ES-I3 (cell line): ENCODE data around the gene SORCS3.

Experiments
- H3K36me3 ChIP-seq: 2 replicates; pipeline ENCODE4 v1.6.1; 2013; ENCODE audit warnings: mild to moderate bottlenecking, low read length, control low read depth, moderate library complexity; ENCODE audit not compliant: insufficient read depth
- H3K4me1 ChIP-seq: 2 replicates; pipeline ENCODE4 v1.6.1; 2013; ENCODE audit warnings: mild to moderate bottlenecking, control low read depth, low read length; ENCODE audit not compliant: insufficient read depth
- H3K9ac ChIP-seq: 2 replicates; pipeline ENCODE4 v1.6.1; 2013; ENCODE audit warnings: low read depth, mild to moderate bottlenecking, low read length, moderate library complexity
- H3K9me3 ChIP-seq: 2 replicates; pipeline ENCODE4 v1.6.1; 2013; ENCODE audit warnings: mild to moderate bottlenecking, low read length, moderate library complexity; ENCODE audit not compliant: control insufficient read depth, insufficient read depth

Gene SORCS3

GRCh38 chr10:105121743-105122142, 480.7 kb downstream of the SORCS3 start:
- Histone ChIP-seq H3K9ac (no peak overlapping the region), H3K9me3 (peaks cover 2% of the 10 kb centered on the region), H3K4me1 (no peaks in the 10 kb centered on the region), H3K36me3 (no peaks in the 10 kb centered on the region)

GRCh38 chr10:105128111-105128510, 487.0 kb downstream of the SORCS3 start:
- Histone ChIP-seq H3K9me3 (no peaks in the 10 kb centered on the region), H3K36me3 (no peaks in the 10 kb centered on the region), H3K4me1 (no peaks in the 10 kb centered on the region), H3K9ac (no peak overlapping the region)

GRCh38 chr10:105138358-105138757, 497.3 kb downstream of the SORCS3 start:
- Histone ChIP-seq H3K36me3 (no peaks in the 10 kb centered on the region), H3K9me3 (no peaks in the 10 kb centered on the region), H3K9ac (no peak overlapping the region), H3K4me1 (no peaks in the 10 kb centered on the region)

GRCh38 chr10:105139363-105139896, 498.3 kb downstream of the SORCS3 start:
- Histone ChIP-seq H3K9me3 (no peaks in the 10 kb centered on the region), H3K36me3 (no peaks in the 10 kb centered on the region), H3K9ac (no peak overlapping the region), H3K4me1 (no peaks in the 10 kb centered on the region)

DNA sequence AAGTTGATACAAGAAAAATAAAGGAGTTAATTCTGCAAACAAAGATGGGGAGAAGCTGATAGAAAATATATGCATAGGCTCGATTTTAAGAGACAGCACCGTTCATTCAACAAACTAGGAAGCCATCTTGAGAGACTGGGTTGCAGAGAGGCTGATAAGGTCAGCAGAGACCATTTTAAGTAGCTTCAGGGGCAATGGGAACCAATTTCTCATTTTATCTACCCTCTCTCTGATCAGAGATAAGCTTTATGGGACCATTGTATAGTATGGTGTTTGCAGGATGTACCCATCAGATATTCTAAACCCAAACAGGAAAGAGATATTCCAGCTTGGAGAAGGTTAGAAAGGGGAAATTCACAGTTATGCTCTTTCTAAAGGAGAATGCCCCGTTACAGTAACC, 499.5 kb downstream of the SORCS3 start:
- Histone ChIP-seq H3K9ac (no peak overlapping the region), H3K36me3 (no peaks in the 10 kb centered on the region), H3K9me3 (no peaks in the 10 kb centered on the region), H3K4me1 (no peaks in the 10 kb centered on the region)

DNA sequence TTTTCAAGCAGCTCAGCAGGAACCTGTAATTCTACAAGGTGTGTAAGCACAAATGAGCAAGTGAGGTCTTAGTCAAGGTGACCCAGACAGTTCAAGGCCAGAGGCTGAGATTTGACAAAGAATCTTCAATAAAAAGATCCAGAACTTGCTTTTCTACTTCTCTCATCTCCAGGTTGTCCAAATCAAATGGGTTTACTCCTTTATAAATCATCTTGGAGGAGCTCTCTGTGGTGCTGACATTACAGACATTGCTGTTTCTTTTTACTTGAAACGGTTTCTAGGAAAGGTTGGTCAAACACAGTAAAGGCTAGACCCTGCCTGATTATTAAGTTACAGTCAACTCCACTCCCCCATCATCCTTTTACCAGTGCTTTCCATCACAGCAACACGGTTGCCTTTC, 504.6 kb downstream of the SORCS3 start:
- Histone ChIP-seq H3K9me3 (no peaks in the 10 kb centered on the region), H3K4me1 (no peaks in the 10 kb centered on the region), H3K36me3 (no peaks in the 10 kb centered on the region), H3K9ac (no peak overlapping the region)

- Histone ChIP-seq H3K9ac (no peak overlapping the region), H3K4me1 (no peaks in the 10 kb centered on the region), H3K9me3 (no peaks in the 10 kb centered on the region), H3K36me3 (no peaks in the 10 kb centered on the region)
Measured at GRCh38 chr10:105146436-105146835, 505.3 kb downstream of the SORCS3 start.

DNA sequence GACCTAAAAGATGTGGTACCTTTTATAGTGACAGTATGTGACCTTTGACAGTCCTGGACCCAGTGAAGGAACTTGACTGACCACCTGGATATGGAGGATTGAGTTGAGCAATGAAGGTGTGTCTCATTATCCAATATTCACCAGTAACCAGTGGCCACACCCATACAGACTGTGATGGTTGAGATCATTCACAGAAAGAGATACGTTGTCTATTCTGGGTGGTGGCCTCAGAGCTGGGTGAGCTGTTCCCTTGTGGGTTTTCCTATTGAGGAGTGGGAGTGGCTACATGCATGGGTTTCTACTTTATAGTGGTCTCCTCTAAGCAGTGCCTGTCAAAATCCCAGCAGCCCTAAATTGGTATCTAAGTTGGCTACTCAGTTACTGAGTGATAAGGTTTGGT, 507.4 kb downstream of the SORCS3 start:
- Histone ChIP-seq H3K36me3 (no peaks in the 10 kb centered on the region), H3K9ac (no peak overlapping the region), H3K9me3 (no peaks in the 10 kb centered on the region), H3K4me1 (no peaks in the 10 kb centered on the region)

GRCh38 chr10:105148921-105149320, 507.8 kb downstream of the SORCS3 start:
- Histone ChIP-seq H3K4me1 (no peaks in the 10 kb centered on the region), H3K36me3 (no peaks in the 10 kb centered on the region), H3K9me3 (no peaks in the 10 kb centered on the region), H3K9ac (no peak overlapping the region)

- no peaks in the 10 kb centered on the region for H3K4me1 ChIP-seq
- no peak overlapping the region for H3K9ac ChIP-seq
- no peaks in the 10 kb centered on the region for H3K9me3 ChIP-seq
- H3K36me3 ChIP-seq: no peaks in the 10 kb centered on the region
Measured at GRCh38 chr10:105149371-105149891, 508.3 kb downstream of the SORCS3 start.

DNA sequence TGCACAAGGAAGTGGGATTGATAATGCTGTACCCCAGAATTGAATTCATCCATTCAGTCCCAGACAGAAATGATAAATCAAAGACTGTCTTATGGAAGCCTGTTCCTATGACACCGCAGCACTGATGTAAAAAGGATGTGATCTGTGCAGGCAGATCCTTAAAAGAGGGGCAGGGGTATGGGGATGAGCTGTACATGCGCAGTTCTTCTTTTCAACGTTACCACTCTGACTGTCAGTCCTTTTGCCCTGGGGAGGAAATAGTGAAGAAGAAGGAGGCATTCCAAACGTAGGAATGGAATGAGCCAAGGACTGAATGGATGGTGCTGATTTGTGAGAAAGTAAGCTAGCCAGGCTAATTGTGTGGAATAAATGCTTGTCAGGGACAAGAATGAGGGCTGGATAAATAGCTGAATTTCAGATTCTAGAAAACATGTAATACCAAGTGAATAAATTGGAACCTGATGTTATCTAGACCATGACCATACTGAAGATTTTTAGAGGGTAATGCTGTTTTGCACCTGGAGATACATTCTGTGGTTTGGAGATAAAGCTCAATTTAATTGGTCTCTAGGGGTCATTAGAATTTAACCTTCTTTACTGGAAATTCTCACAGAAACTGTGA, 509.3 kb downstream of the SORCS3 start:
- H3K9me3 ChIP-seq: no peaks in the 10 kb centered on the region
- no peak overlapping the region for H3K9ac ChIP-seq
- H3K36me3 ChIP-seq: no peaks in the 10 kb centered on the region
- no peaks in the 10 kb centered on the region for H3K4me1 ChIP-seq

GRCh38 chr10:105154736-105155135, 513.6 kb downstream of the SORCS3 start:
- Histone ChIP-seq H3K36me3 (no peaks in the 10 kb centered on the region), H3K4me1 (no peaks in the 10 kb centered on the region)

DNA sequence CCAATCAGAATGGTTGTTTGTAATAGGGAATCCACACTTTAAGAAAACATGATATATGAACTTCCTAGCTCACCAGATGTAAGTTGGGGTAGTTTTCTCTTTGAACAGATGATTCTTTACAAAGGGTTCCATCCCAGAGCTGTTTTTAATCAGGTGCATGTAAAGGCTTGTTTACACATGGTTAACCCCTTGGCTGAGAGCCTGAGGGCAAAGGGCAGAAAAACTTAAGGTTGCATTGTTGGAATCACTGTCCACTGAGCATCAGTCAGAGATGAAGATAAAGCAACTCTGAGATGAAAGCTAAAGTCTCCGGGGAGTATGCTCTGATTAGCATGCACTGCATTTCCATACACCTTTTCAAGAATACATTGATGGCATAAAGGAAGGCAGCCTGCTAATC, 518.2 kb downstream of the SORCS3 start:
- Histone ChIP-seq H3K4me1 (no peaks in the 10 kb centered on the region), H3K9me3 (no peaks in the 10 kb centered on the region), H3K36me3 (no peaks in the 10 kb centered on the region), H3K9ac (no peak overlapping the region)

More at GRCh38 chr10:105154736-105155135, 513.6 kb downstream of the SORCS3 start:
- H3K9me3 ChIP-seq: no peaks in the 10 kb centered on the region
- no peak overlapping the region for H3K9ac ChIP-seq

DNA sequence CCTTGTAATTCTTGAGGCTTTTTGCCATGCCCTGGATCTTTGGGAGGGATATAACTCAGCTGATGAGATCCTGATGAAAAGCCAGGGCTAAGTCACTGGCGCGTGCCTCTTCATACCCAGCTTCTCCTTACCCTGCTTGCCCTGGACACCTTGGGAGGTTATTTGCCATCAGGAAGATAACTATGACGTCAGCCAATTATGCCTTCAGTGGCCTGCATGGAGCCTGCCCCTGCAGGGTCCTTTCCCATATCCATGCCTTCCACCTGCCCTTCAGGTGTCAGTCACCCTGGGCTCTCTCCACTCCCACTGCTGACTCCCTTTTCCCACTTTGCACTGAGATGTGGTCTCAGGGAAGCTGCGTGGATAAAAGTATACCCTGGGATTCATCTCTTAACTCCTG, 520.1 kb downstream of the SORCS3 start:
- no peaks in the 10 kb centered on the region for H3K9me3 ChIP-seq
- no peak overlapping the region for H3K9ac ChIP-seq
- H3K36me3 ChIP-seq: no peaks in the 10 kb centered on the region
- no peaks in the 10 kb centered on the region for H3K4me1 ChIP-seq

GRCh38 chr10:105161767-105162166, 520.7 kb downstream of the SORCS3 start:
- no peaks in the 10 kb centered on the region for H3K9me3 ChIP-seq
- H3K9ac ChIP-seq: no peak overlapping the region
- H3K4me1 ChIP-seq: no peaks in the 10 kb centered on the region
- no peaks in the 10 kb centered on the region for H3K36me3 ChIP-seq
